Right cardiac atrium (tissue), 5 donors: ENCODE results near the gene TBX6. TPM values are rescaled to one million over a fixed set of nuclear protein-coding genes. Genes with fewer than 3 reads are reported as not detected.
A peak's percentile ranks its signal among the peaks of the same experiment; 100 is the strongest.

Experiments used
- ATAC-seq, 2 donors: fragments of 200-7000 bp; cut with Tn5 transposase; one replicate each; pipeline versions ENCODE4 v1.8.0 to v1.9.1; 2020; ENCODE audit warnings: moderate library complexity in 2 of 2, mild to moderate bottlenecking in 1 of 2
- DNase-seq, 3 donors: peaks; one replicate each; pipeline ENCODE4 v3.0.0-alpha.2; 2020
- H3K27ac ChIP-seq: one replicate; pipeline ENCODE4 v1.5.1; 2013; ENCODE audit warnings: mild to moderate bottlenecking, low read length, control low read depth, moderate library complexity
- H3K27me3 ChIP-seq: one replicate; pipeline ENCODE4 v1.6.1; 2013; ENCODE audit not compliant: control insufficient read depth, insufficient read depth
- H3K4me1 ChIP-seq: one replicate; pipeline ENCODE4 v1.6.1; 2013; ENCODE audit warnings: low read length; ENCODE audit not compliant: control insufficient read depth, insufficient read depth
- H3K4me3 ChIP-seq: one replicate; pipeline ENCODE4 v1.5.1; 2013; ENCODE audit warnings: low read length, control low read depth
- H3K9me3 ChIP-seq: one replicate; pipeline ENCODE4 v1.6.1; 2013; ENCODE audit warnings: low read length; ENCODE audit not compliant: control insufficient read depth
- WGBS: extraction: QIAGEN DNeasy Blood & Tissue Kit; methylation state at CpG from one replicate; pipeline ENCODE4 v1.1.7; 2013; 5-methylcytosine and 5-hydroxymethylcytosine counted together
- intact Hi-C, 4 donors: fragments of 100-400 bp; cut with DNase I; formaldehyde crosslinking; loops; one replicate each; pipeline versions ENCODE4 v1.11.0 to v1.14.0; 2022 to 2023
- polyA plus RNA-seq: library from polyadenylated mRNA; stranded (reverse); fragments of 200-250 nt; gene quantifications from one replicate; pipeline ENCODE4 v1.2.3, GENCODE V29; 2013
- total RNA-seq, 4 donors: library from RNA; stranded (reverse); fragmentation: NEBNext Ultra II Directional; extraction: Animal tissue kit (Norgen Biotek cat#: 25700); gene quantifications; one replicate each; pipeline ENCODE4 v1.2.1, GENCODE V29; 2021
- donor health status: healthy with polysubstance abuse.
- donor health status: DM: no; HTN: yes; CAD: no.
- donor health status: DM: no; HTN: no; CAD: no.
- donor health status: DM: no; HTN: yes; CAD: no; lungs with severe emphysema.
- donor health status: DM: yes; HTN: yes; CAD: no.

The TBX6 gene
- total and polyA plus RNA-seq, 5 donors, result 0.67 to 1.2 (median 0.93) TPM

DNA sequence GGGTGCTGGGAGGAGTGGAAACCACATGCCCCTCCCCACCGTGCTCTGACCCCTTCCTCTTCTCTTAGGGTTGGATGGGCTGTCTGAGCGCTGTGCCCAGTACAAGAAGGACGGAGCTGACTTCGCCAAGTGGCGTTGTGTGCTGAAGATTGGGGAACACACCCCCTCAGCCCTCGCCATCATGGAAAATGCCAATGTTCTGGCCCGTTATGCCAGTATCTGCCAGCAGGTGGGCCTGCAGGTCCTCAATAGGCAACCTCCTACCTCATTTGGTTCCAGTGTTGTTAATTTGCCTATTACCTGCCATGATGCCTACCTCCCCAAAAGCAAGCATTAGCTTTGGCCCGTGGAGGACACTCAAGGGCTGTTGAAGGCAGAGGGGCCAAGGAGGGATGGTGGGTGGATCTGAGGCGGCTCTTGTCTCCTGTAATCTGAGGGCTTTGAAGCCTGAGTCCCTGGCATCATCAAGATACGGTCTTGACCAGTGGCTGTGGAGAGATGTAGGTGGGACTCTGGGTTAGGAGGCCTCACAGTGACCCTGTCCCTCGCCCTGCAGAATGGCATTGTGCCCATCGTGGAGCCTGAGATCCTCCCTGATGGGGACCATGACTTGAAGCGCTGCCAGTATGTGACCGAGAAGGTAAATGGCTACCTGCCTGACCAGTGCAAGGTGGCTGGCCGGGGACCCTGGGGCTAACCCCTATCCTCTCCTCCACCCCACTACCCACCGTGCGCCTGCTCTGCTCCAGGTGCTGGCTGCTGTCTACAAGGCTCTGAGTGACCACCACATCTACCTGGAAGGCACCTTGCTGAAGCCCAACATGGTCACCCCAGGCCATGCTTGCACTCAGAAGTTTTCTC, 22.7 kb downstream of the TBX6 start:
- intact Hi-C loops, result no loop called here
- H3K4me1 ChIP-seq, result peaks cover 13% of the 10 kb centered on the region
- ATAC-seq, result no peak
- DNase-seq, result peak in 2 of 3 donors; percentile 64 to 65
- H3K4me3 ChIP-seq, result no peak overlapping the region
- 73% methylated on average over 17 of the region's 17 CpGs for WGBS
- peak overlapping the region; percentile 25 for H3K27ac ChIP-seq
- no peaks in the 10 kb centered on the region for H3K9me3 ChIP-seq
- no peaks in the 10 kb centered on the region for H3K27me3 ChIP-seq

DNA sequence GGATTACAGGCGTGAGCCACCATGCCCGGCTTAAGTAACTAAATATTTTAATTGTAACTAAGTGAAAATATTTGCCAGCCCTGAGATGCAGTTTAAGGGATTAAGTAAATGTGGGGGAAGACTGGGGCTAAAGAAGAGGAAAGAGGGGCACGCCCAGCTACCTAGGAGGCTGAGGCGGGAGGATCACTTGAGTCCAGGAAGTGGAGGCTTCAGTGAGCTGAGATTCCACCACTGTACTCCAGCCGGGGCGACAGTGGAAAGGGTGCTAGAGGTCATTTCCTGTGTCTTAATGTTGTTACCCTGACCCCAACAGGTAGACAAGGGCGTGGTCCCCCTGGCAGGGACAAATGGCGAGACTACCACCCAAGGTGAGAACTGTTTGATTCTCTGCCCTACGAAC, 23.4 kb downstream of the TBX6 start:
- H3K4me3 ChIP-seq, result no peak overlapping the region
- H3K4me1 ChIP-seq, result peaks cover 17% of the 10 kb centered on the region
- DNase-seq (no peak), ATAC-seq (no peak)
- H3K27me3 ChIP-seq, result no peaks in the 10 kb centered on the region
- WGBS, result 78% methylated on average over 9 of the region's 9 CpGs
- no peaks in the 10 kb centered on the region for H3K9me3 ChIP-seq
- intact Hi-C loops, result no loop called here
- peak overlapping the region; percentile 25 for H3K27ac ChIP-seq

DNA sequence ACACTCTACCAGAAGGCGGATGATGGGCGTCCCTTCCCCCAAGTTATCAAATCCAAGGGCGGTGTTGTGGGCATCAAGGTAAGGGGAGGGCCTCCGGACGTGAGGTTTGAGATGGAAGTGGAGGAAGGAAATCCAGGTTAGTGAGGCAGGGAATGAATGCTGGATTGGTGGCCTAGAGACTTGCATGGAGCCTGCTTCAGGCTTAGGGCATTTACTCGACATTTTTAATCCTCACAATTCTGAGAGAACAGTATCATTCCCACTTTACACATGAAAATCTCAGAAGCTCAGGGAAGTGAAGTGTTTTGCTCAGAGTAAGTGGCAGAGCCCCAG, 24.2 kb downstream of the TBX6 start:
- intact Hi-C loops, result no loop called here
- WGBS, result 51% methylated on average over 6 of the region's 6 CpGs
- Histone ChIP-seq H3K4me3 (peak overlapping the region; percentile 79), H3K9me3 (no peaks in the 10 kb centered on the region), H3K27me3 (no peaks in the 10 kb centered on the region), H3K4me1 (peaks cover 19% of the 10 kb centered on the region), H3K27ac (peak overlapping the region; percentile 98)
- DNase-seq, result no peak
- ATAC-seq, result no peak

DNA sequence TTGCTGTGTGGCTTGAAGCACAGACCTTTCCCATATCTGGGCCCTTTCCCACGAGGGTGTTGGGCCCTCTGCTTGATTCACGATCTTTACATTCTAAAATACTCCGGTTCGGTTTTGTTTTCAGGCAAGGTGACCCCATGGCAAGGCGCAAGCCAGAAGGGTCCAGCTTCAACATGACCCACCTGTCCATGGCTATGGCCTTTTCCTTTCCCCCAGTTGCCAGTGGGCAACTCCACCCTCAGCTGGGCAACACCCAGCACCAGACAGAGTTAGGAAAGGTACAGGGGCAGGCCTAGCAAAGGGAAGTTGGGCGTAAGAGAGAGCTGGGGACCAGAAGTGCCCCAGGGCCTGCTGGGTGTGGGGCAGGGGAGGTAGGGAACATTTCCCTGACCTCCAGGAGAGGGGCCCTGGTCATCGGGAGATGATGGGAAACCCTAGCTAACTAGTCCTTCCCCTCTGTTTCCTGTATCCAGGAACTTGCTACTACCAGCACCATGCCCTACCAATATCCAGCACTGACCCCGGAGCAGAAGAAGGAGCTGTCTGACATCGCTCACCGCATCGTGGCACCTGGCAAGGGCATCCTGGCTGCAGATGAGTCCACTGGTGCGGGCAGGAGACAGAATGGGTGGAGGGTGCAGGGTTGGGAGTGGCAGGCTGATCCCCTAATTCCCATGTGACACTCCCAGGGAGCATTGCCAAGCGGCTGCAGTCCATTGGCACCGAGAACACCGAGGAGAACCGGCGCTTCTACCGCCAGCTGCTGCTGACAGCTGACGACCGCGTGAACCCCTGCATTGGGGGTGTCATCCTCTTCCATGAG, 24.8 kb downstream of the TBX6 start:
- H3K9me3 ChIP-seq, result no peaks in the 10 kb centered on the region
- peak overlapping the region; percentile 79 for H3K4me3 ChIP-seq
- peak overlapping the region; percentile 98 for H3K27ac ChIP-seq
- ATAC-seq (no peak), DNase-seq (peak; percentile 63 to 83 (median 83))
- intact Hi-C loops, result no loop called here
- 29% methylated on average over 21 of the region's 21 CpGs for WGBS
- H3K4me1 ChIP-seq, result peaks cover 19% of the 10 kb centered on the region
- no peaks in the 10 kb centered on the region for H3K27me3 ChIP-seq

DNA sequence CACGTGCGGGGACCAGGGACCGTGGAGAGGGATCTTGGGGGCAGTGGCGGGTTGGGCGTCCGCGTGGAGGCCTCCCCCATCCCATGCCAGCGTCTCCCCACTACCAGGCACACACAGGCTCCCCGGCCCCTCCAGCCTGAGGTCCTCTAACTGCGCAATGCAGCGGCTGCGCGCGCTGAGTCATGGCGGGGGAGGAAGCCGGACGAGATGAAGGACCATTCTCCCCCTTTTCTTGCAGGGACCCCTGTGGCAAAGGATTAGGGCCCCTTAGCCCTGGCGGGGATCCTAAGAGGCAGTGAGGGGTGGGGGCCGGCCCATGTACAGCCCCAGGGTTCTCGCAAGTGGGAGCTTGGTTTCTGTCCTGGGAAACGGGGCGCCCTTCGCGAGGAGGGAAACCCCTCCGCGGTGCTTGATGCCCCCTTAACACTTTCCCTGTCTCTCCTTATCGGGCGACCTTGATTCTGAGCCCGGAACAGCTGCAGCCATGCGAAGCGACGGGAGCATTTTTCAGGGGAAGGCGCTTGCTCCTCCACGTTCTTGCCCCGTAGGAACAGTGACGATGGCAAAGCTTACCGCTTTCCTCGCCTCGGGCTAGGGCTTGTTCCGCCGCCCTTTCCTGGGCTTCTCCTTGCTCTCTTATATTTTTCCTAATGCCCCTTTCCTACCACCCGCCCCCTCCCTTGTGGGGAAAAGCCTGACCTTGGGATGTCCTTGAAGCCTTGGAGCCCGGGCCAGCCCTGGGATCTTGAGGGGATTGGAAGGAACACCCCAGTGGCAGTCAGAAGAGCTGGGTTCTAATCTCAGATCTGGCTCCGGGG, 25.6 kb downstream of the TBX6 start:
- intact Hi-C loops, result no loop called here
- Histone ChIP-seq H3K4me1 (peaks cover 19% of the 10 kb centered on the region), H3K4me3 (peak overlapping the region; percentile 79), H3K27ac (peak overlapping the region; percentile 98), H3K9me3 (no peaks in the 10 kb centered on the region), H3K27me3 (no peaks in the 10 kb centered on the region)
- ATAC-seq (peak in 1 of 2 donors; percentile 17), DNase-seq (peak in 1 of 3 donors; percentile 28)
- WGBS, result under 1% methylated on average over 44 of the region's 44 CpGs

- Histone ChIP-seq H3K4me1 (peaks cover 19% of the 10 kb centered on the region), H3K9me3 (no peaks in the 10 kb centered on the region), H3K27ac (peak within 1 kb of the TSS; percentile 98), H3K4me3 (peak within 1 kb of the TSS; percentile 82), H3K27me3 (no peaks in the 10 kb centered on the region)
- intact Hi-C loops, result no loop called here
- ATAC-seq, result peak; percentile 93
- WGBS, result under 1% methylated on average over 99 of the region's 99 CpGs
- peak; percentile 99 for DNase-seq
These were observed 26.4 kb downstream of the TBX6 start, which contains the start of gene ALDOA for GRCh38 chr16:30065102-30065942. Gene ALDOA (plus strand): TSS chr16:30065760. CDS start chr16:30066898, 1,138 bp downstream.

DNA sequence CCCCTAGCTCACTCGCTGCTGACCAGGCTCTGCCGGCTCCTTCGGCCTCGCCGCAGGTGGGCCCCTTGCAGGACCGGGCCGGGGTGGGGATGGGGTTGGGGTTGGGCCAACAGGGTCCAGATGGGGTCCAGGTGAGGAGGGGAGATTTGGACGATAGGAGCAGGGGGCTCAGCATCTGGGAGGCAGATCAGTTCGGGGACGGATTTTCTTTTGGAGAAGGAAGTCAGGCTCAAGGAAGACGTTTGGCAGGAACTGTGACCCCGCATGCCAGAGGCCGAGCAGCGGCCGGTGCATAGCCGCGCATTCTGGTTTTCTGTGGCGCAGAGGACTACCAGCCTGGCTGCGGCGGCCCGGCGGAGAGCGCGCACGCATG, 27.0 kb downstream of the TBX6 start:
- no peaks in the 10 kb centered on the region for H3K27me3 ChIP-seq
- H3K27ac ChIP-seq, result peak overlapping the region; percentile 86
- no peaks in the 10 kb centered on the region for H3K9me3 ChIP-seq
- ATAC-seq (peak in 1 of 2 donors; percentile 1), DNase-seq (no peak)
- WGBS, result under 1% methylated on average over 25 of the region's 25 CpGs
- peaks cover 18% of the 10 kb centered on the region for H3K4me1 ChIP-seq
- H3K4me3 ChIP-seq, result peak overlapping the region; percentile 82
- intact Hi-C loops, result no loop called here

DNA sequence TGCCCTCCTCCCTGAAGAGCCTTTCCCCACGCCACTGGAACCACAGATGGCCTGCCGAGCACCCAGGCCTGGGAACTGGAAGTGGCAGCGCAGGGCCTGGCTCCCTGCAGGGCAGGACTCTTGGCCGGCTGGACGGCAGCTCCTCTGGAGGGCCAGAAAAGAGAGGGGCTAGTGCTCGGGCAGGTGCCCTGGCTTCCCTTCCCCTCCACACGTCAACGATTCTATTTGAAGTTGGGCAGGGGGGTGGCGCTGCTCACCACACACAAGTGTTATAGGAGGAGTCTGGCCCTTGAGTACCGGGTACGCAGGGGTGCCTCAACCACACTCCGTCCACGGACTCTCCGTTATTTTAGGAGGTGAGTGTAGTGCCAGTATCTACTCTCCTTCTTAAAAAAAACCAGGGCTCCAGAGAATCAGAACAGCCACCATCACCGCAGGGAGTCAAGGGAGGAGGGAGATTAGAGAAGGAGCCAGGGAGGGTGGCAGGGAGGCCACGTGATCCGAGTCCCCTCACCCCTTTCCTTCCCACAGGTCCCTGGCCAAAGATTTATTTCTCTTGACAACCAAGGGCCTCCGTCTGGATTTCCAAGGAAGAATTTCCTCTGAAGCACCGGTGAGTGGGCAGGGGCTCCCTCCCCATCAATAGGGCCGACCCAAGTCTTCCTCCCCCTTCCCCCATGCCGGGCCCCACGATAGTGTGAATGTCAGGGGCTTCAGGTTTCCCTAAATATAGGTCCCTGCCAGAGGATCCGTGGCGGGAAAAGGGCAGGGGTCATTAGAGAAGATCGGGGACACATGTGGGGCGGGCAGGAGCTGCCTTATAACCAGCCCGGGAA, 27.6 kb downstream of the TBX6 start:
- intact Hi-C loops, result no loop called here
- H3K4me3 ChIP-seq, result peak overlapping the region; percentile 82
- no peaks in the 10 kb centered on the region for H3K27me3 ChIP-seq
- H3K27ac ChIP-seq, result peak overlapping the region; percentile 86
- 5% methylated on average over 27 of the region's 27 CpGs for WGBS
- no peaks in the 10 kb centered on the region for H3K9me3 ChIP-seq
- ATAC-seq, result peak; percentile 49 to 52
- H3K4me1 ChIP-seq, result peaks cover 12% of the 10 kb centered on the region
- DNase-seq, result peak; percentile 82 to 91 (median 90)

GRCh38 chr16:30063278-30063892, 28.3 kb downstream of the TBX6 start:
- ATAC-seq, result no peak
- intact Hi-C loops, result no loop called here
- peak overlapping the region; percentile 86 for H3K27ac ChIP-seq
- DNase-seq, result peak in 1 of 3 donors; percentile 14
- H3K9me3 ChIP-seq, result no peaks in the 10 kb centered on the region
- H3K4me3 ChIP-seq, result peak overlapping the region; percentile 82
- H3K4me1 ChIP-seq, result peaks cover 6% of the 10 kb centered on the region
- H3K27me3 ChIP-seq, result no peaks in the 10 kb centered on the region
- WGBS, result 48% methylated on average over 12 of the region's 12 CpGs
